Activated T-cell treated with anti-CD3 and anti-CD28 coated beads for 1 hour (primary cell): Measurements from ENCODE around the gene DNMT3L.
A peak's percentile ranks its signal among the peaks of the same experiment; 100 is the strongest.
"Not testable (repeated sequence)": the region's sequence is repeated elsewhere in the genome, so short reads cannot be mapped to it uniquely, and the experiment has no call there.

Experiments used
- DNase-seq: peaks from one replicate; pipeline ENCODE4 v3.0.0-alpha.2; 2020; ENCODE audit warnings: low read depth

DNMT3L gene

DNA sequence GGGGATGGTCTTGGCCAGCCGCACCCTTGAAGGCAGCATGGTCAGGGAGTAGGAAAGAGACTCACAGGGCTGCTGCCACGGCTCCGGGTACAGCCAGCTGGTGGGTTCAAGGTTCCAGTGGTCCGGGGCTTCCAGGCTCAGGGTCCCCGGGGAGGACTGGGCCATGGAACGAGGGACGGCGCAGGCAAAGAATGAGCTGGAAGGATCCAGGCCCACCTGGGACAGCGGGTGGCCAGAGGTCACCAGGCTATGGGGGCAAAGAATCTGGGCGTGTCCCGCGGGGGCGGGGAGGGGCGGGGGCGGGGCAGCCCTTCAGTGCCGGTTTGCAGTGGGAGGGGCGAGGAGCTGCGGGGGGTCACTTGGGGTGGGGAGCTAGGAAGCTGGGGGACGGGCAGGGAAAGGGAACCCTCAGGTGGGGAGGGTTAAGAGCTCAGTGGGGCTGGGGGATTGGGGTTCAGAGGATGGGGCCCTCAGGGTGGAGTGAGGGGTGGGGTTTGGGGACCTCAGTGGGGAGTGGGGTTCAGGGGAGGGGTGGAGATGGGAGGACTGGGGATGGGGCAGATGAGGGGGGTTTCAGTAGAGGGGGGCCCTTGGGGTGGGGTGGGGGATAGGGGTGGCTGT lies at the start of gene DNMT3L:
TSS of gene DNMT3L (minus strand) at position 223 of the 621 bp plus-strand sequence. CDS start 638 bp downstream, outside the sequence.
- DNase-seq: no peak

DNA sequence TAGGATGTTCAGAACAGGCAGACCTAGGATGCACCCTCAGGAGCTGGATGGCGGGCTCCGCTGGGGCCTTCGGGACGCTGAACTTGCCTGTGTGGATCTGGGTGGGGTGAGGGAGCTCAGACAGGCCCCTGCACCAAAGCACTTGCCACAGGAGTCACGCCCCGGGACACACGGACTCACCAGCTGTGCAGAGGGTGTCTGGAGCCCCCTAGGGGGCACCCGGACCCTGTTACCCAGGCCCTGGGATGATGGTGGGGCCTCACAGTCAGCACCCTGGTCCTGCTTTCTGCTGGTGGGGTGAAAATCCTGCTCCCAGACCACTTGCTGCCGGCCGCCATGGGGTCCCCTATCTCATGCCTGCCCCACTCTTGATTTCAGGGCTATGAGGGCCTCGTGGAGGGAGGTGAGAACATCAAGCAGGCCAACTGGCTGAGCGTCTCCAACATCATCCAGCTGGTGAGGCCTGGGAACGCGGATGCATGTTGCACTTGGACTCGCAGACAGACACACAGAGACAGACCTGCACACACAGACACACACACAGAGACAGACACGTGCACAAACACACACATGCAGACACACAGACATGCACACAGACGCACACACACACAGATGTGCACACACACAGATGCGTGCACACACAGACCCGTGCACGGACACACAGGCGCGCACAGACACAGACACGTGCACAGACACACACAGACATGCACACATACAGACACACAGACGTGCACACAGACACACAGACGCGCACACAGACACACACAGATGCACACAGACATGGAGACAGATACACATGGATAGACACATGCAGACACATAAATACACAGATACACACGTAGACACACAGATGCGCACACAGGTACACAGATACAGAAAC lies 49.2 kb upstream of the DNMT3L start:
- DNase-seq: no peak

DNA sequence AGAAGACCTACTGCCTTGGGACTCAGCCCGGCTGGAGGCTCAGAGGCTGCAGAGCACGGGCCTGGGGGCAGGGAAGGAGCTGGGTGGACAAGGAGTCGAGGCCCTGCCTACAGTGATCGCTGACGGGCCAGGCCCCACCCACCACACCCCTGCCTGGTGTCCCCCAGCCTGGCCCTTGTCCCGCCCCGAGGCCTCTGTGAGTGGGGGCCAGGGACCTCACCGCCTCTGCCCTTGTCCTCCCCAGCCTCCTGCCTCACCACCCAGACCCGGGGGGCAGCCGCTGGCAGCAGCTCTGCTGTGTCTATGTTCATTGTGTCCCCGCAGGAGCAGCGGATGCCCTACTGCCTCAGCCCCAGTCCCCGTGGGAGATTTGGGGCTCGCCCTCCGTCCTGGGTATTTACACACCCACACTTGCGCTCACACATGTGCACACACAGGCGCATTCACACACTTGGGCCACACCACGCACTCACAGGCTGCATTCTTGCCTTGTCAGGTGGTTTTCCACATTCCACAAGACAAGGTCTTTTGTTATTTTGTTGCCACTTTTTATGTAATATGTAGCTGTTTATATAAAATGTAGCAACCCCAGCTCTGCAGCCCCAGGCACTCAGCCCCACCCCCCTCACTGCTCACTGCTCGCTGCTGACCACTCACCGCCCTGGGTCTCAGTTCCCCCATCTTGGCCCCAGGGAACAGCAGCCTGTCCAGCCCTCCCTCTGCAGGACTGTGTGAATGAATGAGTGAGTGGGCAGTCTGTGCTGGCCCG lies 45.4 kb upstream of the DNMT3L start:
- no peak for DNase-seq

DNA sequence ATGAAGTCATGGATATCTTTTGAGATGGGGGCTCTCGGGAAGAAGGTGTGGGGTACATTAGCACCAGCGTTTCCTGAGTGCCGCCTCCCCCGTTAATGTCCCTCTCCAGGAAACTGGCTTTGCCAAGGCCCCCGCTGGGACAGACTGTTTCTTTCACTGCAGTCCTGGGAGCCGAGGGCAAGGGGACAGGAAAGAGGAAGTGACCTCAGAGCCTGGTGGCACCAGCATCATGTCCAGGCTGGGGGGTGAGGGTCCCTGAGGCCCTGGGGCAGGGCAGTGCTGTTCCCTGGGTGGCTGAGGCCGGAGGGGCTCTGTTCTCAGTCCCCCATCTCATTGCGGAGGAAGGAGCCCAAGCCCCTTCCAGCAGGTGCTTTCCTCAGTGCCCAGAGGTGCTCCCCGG lies 44.0 kb upstream of the DNMT3L start:
- DNase-seq: no peak

DNA sequence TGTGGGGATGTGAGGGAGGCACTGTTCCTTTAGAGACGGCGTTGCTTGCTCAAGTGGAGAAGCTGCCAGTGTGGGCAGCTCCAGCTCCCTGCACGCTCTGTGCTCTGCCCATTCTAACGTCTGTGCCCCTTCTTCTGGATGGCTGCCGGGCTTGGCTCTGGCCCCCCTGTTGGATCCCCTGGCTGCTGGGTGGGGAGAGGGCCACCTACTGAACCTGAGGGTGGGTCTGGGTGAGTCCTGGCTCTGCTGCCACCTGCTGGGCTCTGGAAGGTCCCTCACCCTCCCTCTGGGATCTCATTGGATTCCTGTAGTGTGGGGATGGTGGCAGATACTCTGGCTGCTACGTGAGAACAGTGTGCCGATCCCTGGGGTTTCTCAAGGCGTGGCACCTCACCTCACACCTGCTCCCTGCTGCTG lies 43.2 kb upstream of the DNMT3L start:
- DNase-seq: peak; percentile 38

DNA sequence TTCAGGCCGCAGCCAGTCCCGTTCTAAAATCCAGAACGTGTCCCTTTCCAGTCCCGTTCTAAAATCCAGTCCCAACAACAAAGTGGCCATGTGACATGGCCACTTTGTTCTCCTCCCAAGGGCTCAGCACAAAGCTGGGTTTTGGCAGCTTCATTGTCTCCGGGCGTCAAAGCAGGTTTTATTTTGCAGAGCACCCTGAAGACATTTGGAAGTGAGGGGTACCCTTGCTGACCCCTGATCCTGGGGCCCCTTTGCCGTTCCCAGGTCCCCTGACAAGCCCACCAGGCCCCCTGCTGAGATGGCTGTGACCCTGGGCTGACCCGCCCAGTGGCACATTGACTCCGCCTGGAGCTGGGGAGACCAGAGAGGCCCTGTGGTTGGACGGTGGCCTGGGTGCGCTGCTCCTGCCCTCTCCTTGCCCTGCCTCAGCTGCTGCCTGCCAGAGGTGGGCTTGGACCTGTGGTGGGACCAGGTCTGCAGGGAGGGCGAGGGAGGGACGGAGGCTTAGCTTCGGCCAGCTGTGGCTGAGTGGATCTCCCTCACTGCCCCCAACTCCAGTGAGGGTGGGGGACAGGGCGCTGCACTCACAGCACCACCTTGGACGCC lies 42.4 kb upstream of the DNMT3L start:
- DNase-seq: no peak

DNA sequence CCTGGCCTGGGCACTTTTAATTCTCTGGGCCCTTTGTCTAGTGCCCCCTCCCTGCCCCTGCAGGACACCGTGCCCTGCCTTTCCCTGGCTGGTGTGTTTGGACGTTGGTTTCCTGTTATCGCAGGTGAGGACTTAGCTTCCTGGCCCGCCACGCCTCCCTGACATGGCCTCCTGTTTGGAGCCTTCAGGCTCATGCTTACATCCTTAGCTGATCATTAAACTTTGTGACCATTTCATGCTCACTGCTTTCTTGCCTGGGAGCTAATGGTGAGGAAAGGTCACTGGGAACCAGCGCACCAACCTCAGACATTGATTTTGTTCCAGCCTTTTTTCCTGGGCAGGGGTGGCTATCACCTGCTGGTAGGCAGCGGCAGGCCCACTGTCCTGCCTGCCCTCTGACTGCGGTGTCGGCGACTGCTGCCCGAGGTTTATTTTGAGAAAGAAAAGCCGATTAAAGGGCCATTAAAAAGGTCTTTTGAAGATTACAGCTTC lies 41.8 kb upstream of the DNMT3L start:
- DNase-seq: no peak

DNA sequence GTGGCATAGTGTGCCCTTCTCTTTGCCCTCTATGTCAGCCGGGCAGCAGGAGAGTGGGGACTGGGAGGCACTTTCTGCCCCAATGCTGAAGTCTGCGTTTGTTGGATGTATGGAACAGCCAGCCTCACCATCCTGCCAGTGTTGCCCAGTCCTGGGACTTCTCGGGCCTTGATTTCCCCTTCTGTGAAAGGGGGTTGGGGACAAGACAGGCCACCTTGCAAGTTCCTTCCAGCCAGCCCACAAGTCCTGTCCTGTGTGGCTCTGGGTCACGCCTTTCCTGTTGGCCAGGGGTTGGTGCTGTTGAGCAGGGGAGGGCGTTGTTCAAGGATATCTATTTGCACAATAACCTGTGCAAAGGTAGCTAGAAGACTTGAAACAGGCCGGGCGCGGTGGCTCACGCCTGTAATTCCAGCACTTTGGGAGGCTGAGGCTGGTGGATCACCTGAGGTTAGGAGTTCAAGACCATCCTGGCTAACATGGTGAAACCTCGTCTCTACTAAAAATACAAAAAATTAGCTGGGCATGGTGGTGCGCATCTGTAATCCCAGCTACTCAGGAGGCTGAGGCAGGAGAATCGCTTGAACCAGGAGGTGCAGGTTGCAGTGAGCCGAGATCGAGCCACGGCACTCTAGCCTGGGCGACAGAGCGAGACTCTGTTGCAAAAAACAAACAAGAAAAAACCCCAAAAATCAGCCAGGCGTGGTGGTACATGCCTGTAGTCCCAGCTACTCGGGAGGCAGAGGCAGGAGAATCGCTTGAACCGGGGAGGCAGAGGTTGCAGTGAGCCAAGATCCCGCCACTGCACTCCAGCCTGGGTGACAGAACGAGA lies 41.1 kb upstream of the DNMT3L start:
- not testable (repeated sequence) for DNase-seq

DNA sequence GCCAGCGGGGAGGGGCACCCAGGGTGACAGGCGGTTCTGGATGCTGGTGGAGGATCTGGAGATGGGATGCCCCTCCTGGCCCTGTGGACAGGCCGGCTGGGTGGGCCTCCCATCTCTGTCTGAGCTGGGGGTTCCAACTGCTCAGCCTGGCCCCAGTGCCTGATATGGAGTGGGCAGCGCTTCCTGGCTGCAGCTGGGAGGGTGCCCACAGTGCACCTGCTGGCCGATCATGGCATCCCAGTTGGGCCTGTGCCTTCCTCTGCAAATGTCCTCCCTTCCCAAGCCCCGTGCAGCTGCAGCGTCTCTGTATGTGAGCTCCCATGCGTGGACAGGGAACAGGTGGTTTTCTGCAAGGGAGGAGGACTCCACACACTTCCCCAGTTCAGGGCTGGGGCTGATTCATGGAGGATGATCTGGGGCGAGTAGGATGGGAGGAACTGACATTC lies 40.3 kb upstream of the DNMT3L start:
- DNase-seq: no peak

DNA sequence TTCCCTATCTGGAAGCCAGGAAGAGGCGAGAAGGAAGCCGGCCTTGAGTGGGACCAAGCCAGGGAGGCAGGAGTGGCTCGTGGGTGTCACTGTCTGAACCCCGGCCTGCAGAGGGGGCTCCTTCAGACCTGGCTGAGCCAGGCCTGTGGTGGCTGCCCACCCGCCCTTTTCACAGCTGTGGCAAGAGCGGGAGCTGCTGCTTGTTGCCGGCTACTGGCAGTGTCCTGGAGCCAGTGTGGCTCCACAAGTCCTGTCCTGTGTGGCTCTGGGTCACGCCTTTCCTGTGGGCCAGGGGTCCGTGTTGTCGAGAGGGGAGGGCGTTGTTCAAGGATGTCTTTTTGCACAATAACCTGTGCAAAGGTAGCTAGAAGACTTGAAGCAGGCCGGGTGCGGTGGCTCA lies 39.4 kb upstream of the DNMT3L start:
- no peak for DNase-seq

DNA sequence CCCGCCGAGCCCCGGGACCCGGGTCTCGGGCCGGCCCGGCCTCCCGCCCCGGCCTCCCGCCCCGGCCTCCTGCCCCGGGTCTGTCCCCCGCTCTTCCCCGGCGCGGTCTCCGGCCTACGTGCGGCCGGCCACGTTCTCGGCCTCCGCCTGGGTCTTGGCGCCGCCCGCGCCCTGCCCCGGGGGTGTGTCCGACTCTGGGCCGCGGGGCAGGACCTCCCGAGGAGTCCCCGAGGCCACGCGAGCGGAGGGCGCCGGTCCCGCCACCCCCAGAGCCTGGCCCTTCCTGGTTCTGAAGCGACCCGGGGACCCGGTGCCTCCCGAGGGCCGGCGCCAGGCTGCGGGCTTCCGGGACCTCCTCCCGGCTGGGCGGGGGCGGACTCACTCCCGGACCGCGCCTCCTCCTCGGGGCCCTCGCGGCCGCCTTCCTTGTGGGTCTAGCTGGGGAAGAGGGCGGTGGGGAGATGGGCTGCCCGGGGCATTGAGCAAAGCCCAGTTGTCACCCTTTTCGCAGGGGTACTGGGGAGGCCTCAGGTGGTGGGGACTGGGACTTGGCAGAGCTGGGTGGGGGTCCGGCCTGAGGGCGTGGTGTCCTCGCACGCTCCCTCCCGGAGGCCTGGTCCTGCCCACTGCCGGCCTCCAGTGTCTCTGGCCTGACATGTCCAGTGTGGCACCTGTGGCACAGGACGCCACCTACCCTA lies 38.7 kb upstream of the DNMT3L start:
- peak; percentile 52 for DNase-seq

DNA sequence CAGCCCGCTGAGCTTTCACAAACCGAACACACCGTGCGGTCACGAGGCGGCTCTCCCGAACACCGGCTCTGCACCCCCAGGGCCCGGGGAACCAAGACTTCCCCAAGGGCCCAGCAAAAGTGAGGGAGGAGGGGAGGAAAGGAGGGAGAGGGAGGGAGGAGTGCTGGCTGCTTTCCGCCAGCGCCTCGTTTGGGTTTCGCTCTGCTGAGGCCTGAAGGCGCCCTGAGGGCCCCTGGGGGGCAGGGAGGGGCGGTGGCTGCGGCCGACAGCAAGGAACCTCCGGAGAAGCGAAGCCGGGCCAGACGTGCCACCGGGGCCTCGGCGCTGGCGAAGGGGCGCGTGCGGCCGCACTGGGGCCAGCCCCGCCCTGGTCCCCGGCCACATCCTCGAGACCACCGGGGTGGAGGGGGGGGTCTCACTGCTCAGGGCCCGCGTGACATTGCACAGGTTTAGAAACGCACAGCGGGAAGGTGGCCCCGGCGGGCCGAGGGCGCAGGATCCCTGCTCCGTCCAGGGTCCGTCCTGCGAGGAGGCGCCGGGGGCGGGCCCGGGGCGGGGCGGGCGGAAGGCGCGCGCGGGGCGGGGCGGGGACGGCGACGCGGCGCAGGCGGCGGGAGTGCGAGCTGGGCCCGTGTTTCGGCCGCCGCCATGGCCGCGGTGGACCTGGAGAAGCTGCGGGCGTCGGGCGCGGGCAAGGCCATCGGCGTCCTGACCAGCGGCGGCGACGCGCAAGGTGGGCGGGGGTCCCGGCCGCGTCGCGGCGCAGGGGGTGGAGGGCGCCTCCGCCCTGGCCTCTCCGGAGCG lies 38.0 kb upstream of the DNMT3L start, which contains the start of gene PFKL:
TSS of gene PFKL (plus strand) at position 596 of the 804 bp plus-strand sequence. CDS start at position 649, 53 bp downstream.
- peak; percentile 45 for DNase-seq

DNA sequence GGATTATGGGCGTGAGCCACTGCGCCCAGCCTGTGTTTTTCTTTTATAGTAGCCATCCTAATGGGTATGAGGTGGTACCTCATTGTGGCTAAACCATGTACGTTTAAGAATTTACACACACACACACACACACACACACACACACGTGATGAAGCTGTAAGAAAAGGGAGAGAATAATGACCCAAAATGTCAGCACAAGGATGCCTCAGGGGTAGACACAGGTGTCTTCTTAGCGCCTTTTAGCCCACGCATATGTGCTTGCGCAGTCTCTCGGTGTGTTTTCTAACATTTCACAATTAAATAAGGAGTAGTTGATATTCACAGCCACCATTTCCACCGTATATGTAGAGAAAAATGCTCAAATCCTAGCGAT lies 37.4 kb upstream of the DNMT3L start:
- DNase-seq: no peak

DNA sequence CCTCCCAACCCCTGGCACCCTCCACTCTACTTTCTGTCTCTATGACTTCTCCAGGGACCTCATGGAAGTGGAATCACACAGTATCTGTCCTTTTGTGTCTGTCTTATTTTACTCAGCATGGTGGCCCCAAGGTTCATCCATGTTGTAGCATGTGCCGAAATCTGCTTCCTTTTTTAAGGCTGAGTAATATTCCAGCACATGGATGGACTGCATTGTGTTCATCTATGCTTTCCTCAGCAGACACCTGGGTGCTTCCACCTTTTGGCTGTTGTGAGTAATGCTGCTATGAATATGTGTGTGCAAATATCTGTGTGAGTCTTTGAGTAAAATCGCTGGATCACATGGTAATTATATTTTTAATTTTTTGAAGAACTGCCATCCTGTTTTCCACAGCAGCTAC lies 36.6 kb upstream of the DNMT3L start:
- DNase-seq: no peak

DNA sequence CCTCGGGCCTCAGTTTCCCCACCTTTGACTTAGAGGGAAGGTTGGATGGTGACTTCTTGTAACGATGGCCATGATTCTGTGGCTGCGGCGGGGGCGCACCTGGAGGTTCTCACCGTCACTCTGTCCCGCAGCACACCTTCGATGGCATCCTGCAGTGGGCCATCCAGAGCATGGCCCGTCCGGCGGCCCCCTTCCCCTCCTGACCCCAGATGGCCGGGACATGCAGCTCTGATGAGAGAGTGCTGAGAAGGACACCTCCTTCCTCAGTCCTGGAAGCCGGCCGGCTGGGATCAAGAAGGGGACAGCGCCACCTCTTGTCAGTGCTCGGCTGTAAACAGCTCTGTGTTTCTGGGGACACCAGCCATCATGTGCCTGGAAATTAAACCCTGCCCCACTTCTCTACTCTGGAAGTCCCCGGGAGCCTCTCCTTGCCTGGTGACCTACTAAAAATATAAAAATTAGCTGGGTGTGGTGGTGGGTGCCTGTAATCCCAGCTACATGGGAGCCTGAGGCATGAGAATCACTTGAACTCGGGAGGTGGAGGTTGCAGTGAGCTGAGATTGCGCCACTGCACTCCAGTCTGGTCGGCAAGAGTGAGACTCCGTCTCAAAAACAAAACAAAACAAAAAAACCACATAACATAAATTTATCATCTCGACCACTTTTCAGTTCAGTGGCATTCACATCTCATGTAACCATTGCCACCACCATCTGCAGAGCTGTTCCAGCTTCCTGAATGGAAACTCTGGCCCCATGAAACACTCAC lies 36.0 kb upstream of the DNMT3L start:
- DNase-seq: peak; percentile 65

DNA sequence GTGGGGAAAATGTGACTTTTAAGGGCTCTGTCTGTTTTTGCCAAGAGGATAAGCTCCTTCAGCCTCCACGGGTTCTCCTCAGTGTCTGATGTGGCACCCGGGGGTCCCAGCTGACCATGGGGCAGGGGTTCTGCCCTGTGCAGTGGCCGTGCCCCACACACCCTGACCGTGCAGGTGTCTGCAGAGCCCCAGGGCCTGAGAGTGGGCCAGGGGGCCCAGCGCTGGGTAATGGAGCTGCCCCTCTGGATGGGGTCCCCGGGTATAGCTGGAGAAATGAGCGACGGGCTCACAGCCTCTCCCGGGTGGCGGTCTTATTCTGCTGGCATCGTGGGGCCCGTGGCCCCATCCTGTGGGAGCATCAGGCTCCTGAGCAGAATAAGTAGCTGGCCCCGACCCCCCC lies 35.2 kb upstream of the DNMT3L start:
- DNase-seq: no peak

DNA sequence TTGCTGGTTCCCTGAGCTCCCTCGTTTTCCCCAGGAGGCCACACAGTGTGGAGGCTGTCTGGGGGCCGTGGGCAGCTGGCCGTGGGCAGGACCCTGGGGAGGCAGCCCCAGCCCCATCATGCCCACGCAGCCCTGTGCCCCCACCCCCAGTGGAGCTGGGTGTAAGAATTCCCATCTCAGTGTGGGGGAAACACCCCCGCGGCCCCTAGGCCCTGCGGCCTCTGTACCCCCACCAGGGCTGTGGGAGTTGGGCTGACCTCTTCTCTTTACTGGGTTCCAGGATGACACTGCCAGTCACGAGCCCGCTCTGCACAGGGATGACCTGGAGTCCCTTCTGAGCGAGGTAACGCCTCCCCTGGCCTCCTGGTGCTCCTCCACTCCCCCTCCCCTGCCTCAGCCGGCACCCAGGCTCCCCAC lies 34.4 kb upstream of the DNMT3L start:
- no peak for DNase-seq

DNA sequence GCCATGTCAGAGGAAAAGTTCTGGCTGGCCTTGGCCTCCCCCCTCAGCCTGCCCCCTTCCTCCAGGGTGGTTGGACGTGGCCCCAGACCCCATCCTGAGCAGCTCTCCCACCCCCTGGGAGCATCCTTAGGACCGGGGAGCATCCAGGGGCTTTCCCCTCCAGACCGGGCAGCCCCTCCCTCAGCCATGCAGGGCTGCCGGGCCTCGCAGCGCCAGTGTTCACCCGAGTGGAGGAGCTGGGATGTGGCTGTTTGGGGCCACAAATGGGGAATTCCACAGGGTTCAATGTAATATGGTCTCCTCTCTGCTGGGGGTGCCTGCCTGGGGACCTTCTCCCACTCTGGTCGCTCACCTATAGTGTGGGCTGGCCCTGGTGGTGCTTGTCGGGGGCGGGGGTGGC lies 33.9 kb upstream of the DNMT3L start:
- no peak for DNase-seq

DNA sequence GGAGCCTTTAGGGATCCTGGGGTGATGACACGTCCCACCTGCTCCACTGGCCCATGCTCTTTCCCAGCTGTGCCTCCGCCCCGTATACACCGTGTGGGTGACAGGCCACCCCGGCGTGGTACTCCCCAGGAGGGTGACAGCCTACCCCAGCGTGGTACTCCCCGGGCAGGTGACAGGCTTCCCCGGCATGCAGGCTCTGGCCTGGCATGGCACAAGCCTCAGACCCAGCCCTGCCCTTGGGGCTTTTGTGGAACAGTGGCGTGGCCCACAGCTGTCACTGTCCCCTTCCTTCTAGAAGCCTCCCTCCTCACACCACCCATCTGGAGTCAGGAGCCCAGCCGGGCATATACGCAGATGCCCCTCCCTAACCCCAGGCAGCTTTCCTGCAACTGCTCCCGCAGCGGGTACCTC lies 33.5 kb upstream of the DNMT3L start:
- no peak for DNase-seq
